Measurements from ENCODE around the gene UQCRC2.

GRCh38 chr16:22001591-22001990 lies 48.4 kb downstream of the UQCRC2 start:
- no peak for TF ChIP-seq EZH2 (optimal IDR thresholded peaks at IDR 0.05; ENCODE audit: low read depth, low read length)
- no peak for TF ChIP-seq CTCF (IDR thresholded peaks at IDR 0.05; ENCODE audit: low read length)
- no peak for TF ChIP-seq EZH2phosphoT487 (IDR thresholded peaks at IDR 0.05; ENCODE audit: low read length)
